Nephron (organoid): ENCODE data around the gene CCN6.

Source experiments
- H3K27ac Mint-ChIP-seq, 3 experiments: 2 replicates each; pipeline ENCODE4 v1.8.0; 2020; ENCODE audit warnings: mixed read lengths in 3 of 3, mild to moderate bottlenecking in 2 of 3, moderate library complexity in 1 of 3
- H3K27me3 Mint-ChIP-seq: 2 replicates; pipeline ENCODE4 v1.8.0; 2021; ENCODE audit warnings: low read depth, mild to moderate bottlenecking, moderate library complexity, mixed read lengths
- H3K36me3 Mint-ChIP-seq: 2 replicates; pipeline ENCODE4 v1.8.0; 2020; ENCODE audit warnings: low read depth, mixed read lengths
- H3K4me1 Mint-ChIP-seq: 2 replicates; pipeline ENCODE4 v1.8.0; 2020; ENCODE audit warnings: mixed read lengths
- H3K4me3 Mint-ChIP-seq, 3 experiments: 2 replicates each; pipeline ENCODE4 v1.8.0; 2020; ENCODE audit warnings: mild to moderate bottlenecking in 3 of 3, mixed read lengths in 3 of 3, moderate library complexity in 2 of 3
- H3K9me3 Mint-ChIP-seq: 2 replicates; pipeline ENCODE4 v1.8.0; 2020; ENCODE audit warnings: mixed read lengths
- CTCF ChIP-seq, 3 experiments: fragments of 200-600 bp; sonication (generic); IDR thresholded peaks; one replicate each; pipeline ENCODE4 v1.5.0; 2021; ENCODE audit warnings: antibody characterized with exemption in 3 of 3; ENCODE audit not compliant: unreplicated experiment in 3 of 3

The CCN6 gene

GRCh38 chr6:112117554-112117953, 63.6 kb downstream of the CCN6 start:
- Mint-ChIP-seq H3K4me3 (no peak overlapping the region), H3K27me3 (no peaks in the 10 kb centered on the region), H3K4me1 (peaks cover 12% of the 10 kb centered on the region), H3K9me3 (no peaks in the 10 kb centered on the region), H3K27ac (no peak overlapping the region), H3K36me3 (peaks cover 55% of the 10 kb centered on the region)
- TF ChIP-seq CTCF (IDR thresholded peaks at IDR 0.05; ENCODE audit: unreplicated experiment in 3 of 3): no peak

GRCh38 chr6:112118034-112118433, 64.1 kb downstream of the CCN6 start:
- Mint-ChIP-seq H3K27me3 (no peaks in the 10 kb centered on the region), H3K27ac (no peak overlapping the region), H3K4me3 (no peak overlapping the region), H3K36me3 (peaks cover 51% of the 10 kb centered on the region), H3K4me1 (peaks cover 8% of the 10 kb centered on the region), H3K9me3 (no peaks in the 10 kb centered on the region)
- TF ChIP-seq CTCF (IDR thresholded peaks at IDR 0.05; ENCODE audit: unreplicated experiment in 3 of 3): no peak
